ENCODE data around the gene CNFN. TPM values are rescaled to one million over a fixed set of nuclear protein-coding genes. Genes with fewer than 3 reads are reported as not detected.

Gene CNFN
- total RNA-seq, 2 experiments from 2014 or later: not detected

GRCh38 chr19:42411581-42412178 lies 21.6 kb upstream of the CNFN start:
- no peak for TF ChIP-seq CTCF (IDR thresholded peaks at IDR 0.05)
- Mint-ChIP-seq H3K36me3 (ENCODE audit: low read depth) (peaks cover 9% of the 10 kb centered on the region), H3K4me1 (ENCODE audit: low read depth) (no peaks in the 10 kb centered on the region), H3K4me3 (no peak overlapping the region), H3K9me3 (no peaks in the 10 kb centered on the region), H3K27me3 (no peaks in the 10 kb centered on the region), H3K27ac (no peak overlapping the region)
- ChIA-PET POLR2A (interaction anchor here (1.3 kb wide), 2 partner anchors 9 to 11 kb away, joined by 3 to 5 read pairs; no protein-coding TSS in a partner anchor), CTCF (interaction anchor here (1.1 to 2.8 kb wide), 4 partner anchors 11 to 29 kb away, joined by 3 to 17 read pairs (median 4); no protein-coding TSS in a partner anchor)
- DNase-seq (no peak), ATAC-seq (no peak)
- intact Hi-C loops (cut with micrococcal nuclease): no loop called here

- Mint-ChIP-seq H3K9me3 (no peaks in the 10 kb centered on the region), H3K36me3 (ENCODE audit: low read depth) (peaks cover 14% of the 10 kb centered on the region), H3K4me1 (ENCODE audit: low read depth) (no peaks in the 10 kb centered on the region), H3K4me3 (no peak overlapping the region), H3K27ac (no peak overlapping the region), H3K27me3 (no peaks in the 10 kb centered on the region)
- ChIA-PET POLR2A (interaction anchor here (0.9 kb wide), 1 partner anchor 13 kb away, joined by 6 read pairs; no protein-coding TSS in a partner anchor), CTCF (interaction anchor here (2.8 kb wide), 1 partner anchor 9 kb away, joined by 17 read pairs; no protein-coding TSS in a partner anchor)
- ATAC-seq (no peak), DNase-seq (no peak)
- TF ChIP-seq CTCF (IDR thresholded peaks at IDR 0.05): no peak
- intact Hi-C loops (cut with micrococcal nuclease): no loop called here
Observed at GRCh38 chr19:42410371-42410770, 20.3 kb upstream of the CNFN start.

- no peaks in the 10 kb centered on the region for H3K27me3 Mint-ChIP-seq
- ChIA-PET POLR2A (interaction anchor here (0.9 kb wide), 1 partner anchor 14 kb away, joined by 6 read pairs; no protein-coding TSS in a partner anchor), CTCF (interaction anchor here (1.1 kb wide), 1 partner anchor 11 kb away, joined by 3 read pairs; no protein-coding TSS in a partner anchor)
- H3K4me1 Mint-ChIP-seq (ENCODE audit: low read depth): no peaks in the 10 kb centered on the region
- intact Hi-C loops (cut with micrococcal nuclease): no loop called here
- H3K36me3 Mint-ChIP-seq (ENCODE audit: low read depth): peaks cover 15% of the 10 kb centered on the region
- H3K27ac Mint-ChIP-seq: no peak overlapping the region
- ATAC-seq (no peak), DNase-seq (no peak)
- no peaks in the 10 kb centered on the region for H3K9me3 Mint-ChIP-seq
- no peak for TF ChIP-seq CTCF (IDR thresholded peaks at IDR 0.05)
- no peak overlapping the region for H3K4me3 Mint-ChIP-seq
Observed at GRCh38 chr19:42409477-42409876, 19.4 kb upstream of the CNFN start.

- Mint-ChIP-seq H3K4me1 (ENCODE audit: low read depth) (no peaks in the 10 kb centered on the region), H3K27ac (no peak overlapping the region), H3K4me3 (no peak overlapping the region), H3K36me3 (ENCODE audit: low read depth) (peaks cover 19% of the 10 kb centered on the region), H3K9me3 (no peaks in the 10 kb centered on the region), H3K27me3 (no peaks in the 10 kb centered on the region)
- ATAC-seq: no peak
- no peak for TF ChIP-seq CTCF (IDR thresholded peaks at IDR 0.05)
- ChIA-PET CTCF (interaction anchor here (1.3 kb wide), 1 partner anchor 42 kb away, joined by 4 read pairs; no protein-coding TSS in a partner anchor), POLR2A (no interaction called here)
- no peak for DNase-seq
- intact Hi-C loops (cut with micrococcal nuclease): no loop called here
Observed at GRCh38 chr19:42407816-42408175, 17.7 kb upstream of the CNFN start.

GRCh38 chr19:42407085-42407815 lies 17.2 kb upstream of the CNFN start:
- intact Hi-C loops (cut with micrococcal nuclease): no loop called here
- Mint-ChIP-seq H3K4me1 (ENCODE audit: low read depth) (peaks cover 2% of the 10 kb centered on the region), H3K9me3 (no peaks in the 10 kb centered on the region), H3K36me3 (ENCODE audit: low read depth) (peaks cover 19% of the 10 kb centered on the region), H3K27me3 (no peaks in the 10 kb centered on the region), H3K4me3 (no peak overlapping the region), H3K27ac (no peak overlapping the region)
- POLR2A ChIA-PET: interaction anchor here (0.5 kb wide), 1 partner anchor 76 kb away, joined by 3 read pairs; no protein-coding TSS in a partner anchor
- ATAC-seq (no peak), DNase-seq (no peak)
- TF ChIP-seq CTCF (IDR thresholded peaks at IDR 0.05): no peak
- CTCF ChIA-PET: interaction anchor here (0.9 to 1.3 kb wide), 3 partner anchors 11 to 43 kb away, joined by 3 to 5 read pairs (median 4); no protein-coding TSS in a partner anchor
